Measurements from ENCODE around the gene GALNTL6.

GRCh38 chr4:172517391-172517790 lies 704.2 kb downstream of the GALNTL6 start:
- TF ChIP-seq FOXA1 (IDR thresholded peaks at IDR 0.05) (no peak), CTBP1 (IDR thresholded peaks at IDR 0.05; ENCODE audit: borderline replicate concordance) (no peak), FOXM1 (IDR thresholded peaks at IDR 0.05; ENCODE audit: borderline replicate concordance) (no peak), ZNF384 (IDR thresholded peaks at IDR 0.05) (no peak), BHLHE40 (IDR thresholded peaks at IDR 0.05; ENCODE audit: borderline replicate concordance) (no peak), FOXK2 (IDR thresholded peaks at IDR 0.05) (no peak), HDGF (IDR thresholded peaks at IDR 0.05; ENCODE audit: borderline replicate concordance) (no peak), SP1 (IDR thresholded peaks at IDR 0.05) (no peak), LEF1 (IDR thresholded peaks at IDR 0.05; ENCODE audit: borderline replicate concordance) (no peak), NFRKB (IDR thresholded peaks at IDR 0.05) (no peak), SUZ12 (IDR thresholded peaks at IDR 0.05) (no peak), TARDBP (IDR thresholded peaks at IDR 0.05) (no peak), ARNT (IDR thresholded peaks at IDR 0.05) (no peak)
